GM19468 (cell line): ENCODE results near the gene SBNO1.
"Not testable (repeated sequence)": the region's sequence is repeated elsewhere in the genome, so short reads cannot be mapped to it uniquely, and the experiment has no call there.

Experiments used
- ATAC-seq: cut with Tn5 transposase; IDR thresholded peaks from one replicate; pipeline ENCODE4 v1.9.1; 2021; ENCODE audit warnings: mild to moderate bottlenecking, moderate library complexity, moderate number of reproducible peaks; ENCODE audit not compliant: unreplicated experiment; ENCODE audit errors: extremely low read depth

Gene SBNO1

GRCh38 chr12:123389560-123390351, 25.1 kb upstream of the SBNO1 start:
- ATAC-seq, result no peak

GRCh38 chr12:123388951-123389559, 24.4 kb upstream of the SBNO1 start:
- ATAC-seq, result peak; percentile 10

- ATAC-seq, result peak; percentile 21
These were observed 23.7 kb upstream of the SBNO1 start for GRCh38 chr12:123388177-123388950.

GRCh38 chr12:123387508-123388176, 23.0 kb upstream of the SBNO1 start:
- ATAC-seq, result no peak

- not testable (repeated sequence) for ATAC-seq
These were observed 20.9 kb upstream of the SBNO1 start for GRCh38 chr12:123385536-123385935.

- no peak for ATAC-seq
These were observed 20.3 kb upstream of the SBNO1 start for GRCh38 chr12:123384994-123385376.

- ATAC-seq, result no peak
These were observed 19.8 kb upstream of the SBNO1 start for GRCh38 chr12:123384318-123384993.

- no peak for ATAC-seq
These were observed 18.0 kb upstream of the SBNO1 start for GRCh38 chr12:123382684-123383083.

GRCh38 chr12:123379391-123379790, 14.7 kb upstream of the SBNO1 start:
- ATAC-seq, result no peak

- ATAC-seq, result not testable (repeated sequence)
These were observed 7.8 kb upstream of the SBNO1 start for GRCh38 chr12:123372415-123372814.

GRCh38 chr12:123371667-123372368, 7.2 kb upstream of the SBNO1 start:
- not testable (repeated sequence) for ATAC-seq

- no peak for ATAC-seq
These were observed 4.6 kb upstream of the SBNO1 start for GRCh38 chr12:123369229-123369628.

- ATAC-seq, result not testable (repeated sequence)
These were observed 3.8 kb upstream of the SBNO1 start for GRCh38 chr12:123368431-123368830.

GRCh38 chr12:123367511-123367910, 2.9 kb upstream of the SBNO1 start:
- ATAC-seq, result no peak

GRCh38 chr12:123365025-123365917, 624 bp upstream of the SBNO1 start:
- peak; percentile 47 for ATAC-seq

GRCh38 chr12:123363740-123364531, 711 bp downstream of the SBNO1 start:
- no peak for ATAC-seq

GRCh38 chr12:123363390-123363739, 1.3 kb downstream of the SBNO1 start:
- ATAC-seq, result no peak

- ATAC-seq, result no peak
These were observed 6.6 kb downstream of the SBNO1 start for GRCh38 chr12:123358035-123358434.
